GM18519 (cell line): ENCODE measurements around the gene TRIM67.
"Not testable (repeated sequence)": the region's sequence is repeated elsewhere in the genome, so short reads cannot be mapped to it uniquely, and the experiment has no call there.

Experiments
- ATAC-seq: cut with Tn5 transposase; IDR thresholded peaks from one replicate; pipeline ENCODE4 v1.9.1; 2021; ENCODE audit warnings: mild to moderate bottlenecking, moderate library complexity; ENCODE audit not compliant: unreplicated experiment, low FRiP score

Gene TRIM67

GRCh38 chr1:231161667-231162296 is at the start of gene TRIM67:
TSS of gene TRIM67 (plus strand) at chr1:231162058. CDS start at chr1:231162970, 912 bp downstream.
- ATAC-seq = no peak

- ATAC-seq = no peak
These were observed 45.1 kb upstream of the TRIM67 start for GRCh38 chr1:231116738-231117137.

- no peak for ATAC-seq
These were observed 43.0 kb upstream of the TRIM67 start for GRCh38 chr1:231118704-231119453.

DNA sequence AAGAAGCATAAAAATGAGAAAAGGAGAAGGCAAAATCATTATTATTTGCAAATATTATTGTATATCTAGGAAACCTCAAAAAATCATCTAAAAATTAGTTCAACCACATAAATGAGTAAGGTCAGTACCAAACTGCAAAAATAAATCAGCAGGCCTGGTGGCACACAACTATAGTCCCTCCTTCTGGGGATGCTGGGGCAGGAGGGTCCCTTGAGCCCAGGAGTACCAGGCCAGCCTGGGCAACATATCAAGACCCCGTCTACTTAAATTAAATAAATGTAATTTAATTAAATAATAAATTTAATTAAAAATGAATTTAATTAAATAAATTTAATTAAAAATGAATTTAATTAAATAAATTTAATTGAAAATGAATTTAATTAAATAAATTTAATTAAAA is 40.3 kb upstream of the TRIM67 start:
- ATAC-seq = no peak

DNA sequence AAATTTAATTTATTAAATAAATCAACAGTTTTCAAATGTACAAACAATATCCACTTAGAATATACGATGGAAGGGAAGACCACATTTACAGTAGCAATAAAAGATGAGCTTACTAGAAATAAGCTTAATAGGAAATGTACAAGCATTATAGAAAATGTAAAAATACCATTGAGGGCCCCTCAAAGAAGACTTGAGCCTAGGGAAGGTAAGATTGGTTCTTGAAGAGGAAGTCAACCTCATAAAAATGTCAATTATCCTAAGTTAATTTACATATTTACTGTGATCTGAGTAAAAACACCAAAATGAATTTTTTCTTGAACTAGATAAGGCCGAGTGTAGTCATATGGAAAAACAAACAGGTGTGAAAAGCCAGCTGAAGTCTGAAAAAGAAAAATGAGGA is 39.7 kb upstream of the TRIM67 start:
- no peak for ATAC-seq

- no peak for ATAC-seq
These were observed 37.1 kb upstream of the TRIM67 start for GRCh38 chr1:231124746-231125145.

GRCh38 chr1:231125972-231126580 is 35.8 kb upstream of the TRIM67 start:
- ATAC-seq = no peak

- not testable (repeated sequence) for ATAC-seq
These were observed 34.8 kb upstream of the TRIM67 start for GRCh38 chr1:231127106-231127505.

- not testable (repeated sequence) for ATAC-seq
These were observed 33.4 kb upstream of the TRIM67 start for GRCh38 chr1:231128471-231128870.

- ATAC-seq = no peak
These were observed 31.3 kb upstream of the TRIM67 start for GRCh38 chr1:231130544-231130943.

DNA sequence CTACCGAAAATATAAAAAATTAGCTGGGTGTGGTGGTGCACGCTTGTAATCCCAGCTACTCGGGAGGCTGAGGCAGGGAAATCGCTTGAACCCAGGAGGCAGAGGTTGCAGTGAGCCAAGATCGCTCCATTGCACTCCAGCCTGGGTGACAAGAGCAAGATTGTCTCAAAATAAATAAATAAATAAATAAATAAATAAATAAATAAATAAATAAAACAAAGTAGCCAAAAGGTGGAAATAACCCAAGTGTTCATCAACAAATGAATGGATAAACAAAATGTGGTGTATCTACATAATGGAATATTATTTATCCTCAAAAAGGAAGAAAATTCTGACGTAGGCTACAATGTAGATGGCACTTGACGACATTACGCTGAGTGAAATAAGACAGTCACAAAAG is 29.3 kb upstream of the TRIM67 start:
- ATAC-seq = not testable (repeated sequence)

DNA sequence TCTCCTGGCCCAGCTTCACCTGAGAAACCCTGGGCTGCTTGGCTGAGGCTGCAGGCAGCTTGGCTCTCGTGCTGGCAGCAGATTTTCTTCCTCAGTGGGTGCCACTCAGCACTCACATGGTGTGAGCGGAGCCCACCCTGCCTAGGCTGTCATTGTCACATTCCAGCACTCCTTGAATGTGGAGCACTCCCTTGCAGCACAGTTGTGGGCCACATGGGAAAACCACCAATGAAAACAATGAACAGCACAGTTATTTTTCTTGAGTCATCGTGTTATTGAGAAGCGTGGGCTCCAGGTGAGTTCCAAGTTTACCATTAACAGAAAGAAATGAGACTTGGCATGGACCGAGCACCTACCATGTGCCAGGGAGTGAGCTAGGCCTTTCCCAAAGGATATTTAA is 27.2 kb upstream of the TRIM67 start:
- no peak for ATAC-seq

- no peak for ATAC-seq
These were observed 23.6 kb upstream of the TRIM67 start for GRCh38 chr1:231138236-231138635.

DNA sequence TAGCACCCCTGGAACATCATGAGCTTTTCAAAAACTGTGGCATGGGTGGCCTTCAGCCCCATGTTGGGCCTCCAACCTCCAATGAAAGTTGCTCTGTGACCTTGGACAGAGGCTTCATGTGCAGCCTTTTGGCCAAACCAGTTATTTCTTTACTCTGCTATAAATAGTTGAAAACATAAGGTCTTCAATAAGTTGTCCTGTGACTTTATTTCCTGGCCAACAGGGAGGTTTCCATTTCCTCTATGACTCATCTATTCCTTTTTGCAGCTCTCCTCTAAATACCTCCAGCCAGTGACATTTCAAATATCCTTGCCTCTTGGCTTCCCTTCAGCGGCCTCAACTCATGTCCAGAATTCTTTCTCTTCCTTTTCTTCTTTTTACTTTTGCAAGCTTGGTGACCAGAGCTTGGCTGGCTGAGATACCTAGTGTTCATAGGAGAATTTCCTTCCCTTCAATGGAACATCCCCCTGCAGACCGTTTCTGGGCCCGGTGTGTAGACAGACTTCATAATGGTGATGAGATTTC is 22.7 kb upstream of the TRIM67 start:
- no peak for ATAC-seq

- no peak for ATAC-seq
These were observed 21.9 kb upstream of the TRIM67 start for GRCh38 chr1:231139659-231140654.

DNA sequence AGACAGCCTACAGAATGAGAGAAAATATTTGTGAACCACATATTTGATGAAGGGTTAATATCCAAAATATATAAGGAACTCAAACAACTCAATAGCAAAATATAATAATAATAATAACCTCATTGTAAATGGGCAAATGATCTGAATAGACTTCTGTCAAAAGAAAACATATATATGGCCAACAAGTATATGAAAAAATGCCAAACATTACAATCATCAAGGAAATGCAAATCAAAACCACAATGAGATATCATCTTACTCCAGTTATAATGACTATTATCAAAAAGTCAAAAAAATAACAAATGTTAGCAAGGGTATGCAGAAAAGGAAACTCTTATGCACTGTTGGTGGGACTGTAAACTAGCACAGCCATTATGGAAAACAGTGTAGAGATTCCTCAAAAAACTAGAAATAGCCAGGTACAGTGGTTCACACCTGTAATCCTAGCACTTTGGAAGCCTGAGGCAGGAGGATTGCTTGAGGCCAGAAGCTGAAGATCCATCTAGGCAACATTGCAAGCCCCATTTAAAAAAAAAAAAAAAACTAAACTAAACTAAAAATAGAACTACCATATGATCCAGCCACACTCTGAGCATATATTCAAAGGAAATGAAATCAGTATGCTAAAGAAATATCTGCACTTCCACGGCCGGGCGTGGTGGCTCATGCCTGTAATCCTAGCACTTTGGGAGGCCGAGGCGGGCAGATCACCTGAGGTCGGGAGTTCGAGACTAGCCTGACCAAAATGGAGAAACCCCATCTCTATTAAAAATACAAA is 17.3 kb upstream of the TRIM67 start:
- no peak for ATAC-seq

- ATAC-seq = no peak
These were observed 14.0 kb upstream of the TRIM67 start for GRCh38 chr1:231147896-231148295.

DNA sequence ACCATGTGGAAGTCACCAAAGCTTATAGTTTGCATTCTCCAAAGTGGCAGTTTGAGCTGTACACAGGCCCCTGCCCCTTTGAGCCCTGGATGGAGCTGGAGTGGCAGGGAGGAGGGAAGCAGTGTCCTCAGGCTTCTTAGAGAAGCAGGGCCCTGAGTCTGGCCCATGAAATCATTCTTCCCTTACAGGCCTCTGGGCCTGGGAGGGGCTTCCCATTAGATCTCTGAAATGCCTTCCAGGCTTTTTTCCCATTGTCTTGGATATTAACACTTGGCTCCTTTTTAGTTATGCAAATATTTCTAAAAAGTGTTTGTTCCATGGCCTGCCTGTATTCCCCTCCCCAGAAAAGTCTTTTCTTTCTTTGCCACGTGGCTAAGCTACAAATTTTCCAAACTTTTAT is 10.0 kb upstream of the TRIM67 start:
- no peak for ATAC-seq

GRCh38 chr1:231153726-231154125 is 8.1 kb upstream of the TRIM67 start:
- ATAC-seq = no peak

DNA sequence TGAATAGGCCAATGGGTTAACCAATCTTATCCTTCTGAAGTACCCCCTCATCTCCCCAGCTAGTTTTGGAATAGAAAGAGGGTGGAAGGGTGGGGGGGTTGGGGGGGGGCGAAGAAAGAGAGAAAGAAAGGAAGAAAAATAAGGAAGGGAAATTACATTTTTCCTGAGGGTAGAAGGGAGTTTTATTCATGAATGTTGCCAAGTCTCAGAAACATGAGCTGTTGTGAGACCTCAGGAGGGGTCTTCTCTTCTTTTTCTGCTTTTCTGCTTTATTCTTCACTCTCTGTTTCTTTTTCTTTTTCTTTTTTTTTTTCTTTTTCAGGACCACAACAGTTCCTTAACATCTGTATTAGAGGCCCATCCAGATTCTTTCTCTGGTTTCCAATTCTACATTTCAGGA is 6.0 kb upstream of the TRIM67 start:
- no peak for ATAC-seq
